Activated CD4-positive, alpha-beta T cell treated with anti-CD3 and anti-CD28 coated beads, Interleukin-10, Interleukin-2, amounts not matched to agents 100 ng/mL and 50 ng/mL, durations not matched to agents 16 hours and 8 hours (primary cell): ENCODE data around the gene CRYM.
"Not testable (repeated sequence)": the region's sequence is repeated elsewhere in the genome, so short reads cannot be mapped to it uniquely, and the experiment has no call there.

Source experiments
- DNase-seq: peaks from one replicate; pipeline ENCODE4 v3.0.0-alpha.2; 2020

CRYM gene

DNA sequence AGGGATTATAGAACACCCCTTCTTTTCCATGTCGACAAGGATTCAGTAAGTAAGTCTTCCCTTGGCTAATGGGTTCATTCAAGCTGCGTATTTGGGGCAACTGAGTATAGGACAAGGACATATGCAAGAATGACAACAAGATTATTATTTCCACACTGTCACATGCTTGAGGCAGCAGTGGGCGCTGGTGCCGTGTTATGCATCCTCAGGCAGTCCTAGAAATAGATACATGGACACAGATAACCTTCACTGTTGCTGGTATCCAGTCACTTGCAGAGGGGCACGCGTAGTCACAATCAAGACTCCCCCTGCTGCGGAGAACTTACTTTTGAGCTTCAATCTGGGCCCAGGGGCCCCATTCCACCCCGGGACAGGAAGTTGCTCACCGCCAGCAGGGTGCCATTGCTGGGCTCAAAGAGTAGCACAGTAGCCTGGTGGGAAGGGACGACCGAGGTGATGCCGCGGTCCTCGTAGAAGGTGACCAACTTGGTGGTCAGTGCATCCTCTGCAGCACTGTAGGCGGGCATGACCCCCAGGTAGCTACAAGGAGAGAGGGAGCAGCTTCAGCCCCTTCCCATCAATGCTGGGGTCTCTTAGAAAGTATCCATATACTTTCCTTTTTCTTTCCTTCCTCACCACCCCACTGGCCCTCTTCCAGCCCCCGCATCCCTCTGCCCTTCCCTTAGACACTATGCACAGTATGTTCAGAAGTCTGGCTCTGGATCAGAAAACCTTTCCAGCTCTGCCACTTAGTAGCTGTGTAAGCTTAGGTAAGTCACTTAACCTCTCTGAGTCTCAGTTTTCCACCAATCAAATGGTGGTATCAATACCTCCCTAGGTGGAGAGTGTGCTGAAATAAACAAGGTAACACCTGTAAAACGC is 804 bp downstream of the CRYM start:
- no peak for DNase-seq

DNA sequence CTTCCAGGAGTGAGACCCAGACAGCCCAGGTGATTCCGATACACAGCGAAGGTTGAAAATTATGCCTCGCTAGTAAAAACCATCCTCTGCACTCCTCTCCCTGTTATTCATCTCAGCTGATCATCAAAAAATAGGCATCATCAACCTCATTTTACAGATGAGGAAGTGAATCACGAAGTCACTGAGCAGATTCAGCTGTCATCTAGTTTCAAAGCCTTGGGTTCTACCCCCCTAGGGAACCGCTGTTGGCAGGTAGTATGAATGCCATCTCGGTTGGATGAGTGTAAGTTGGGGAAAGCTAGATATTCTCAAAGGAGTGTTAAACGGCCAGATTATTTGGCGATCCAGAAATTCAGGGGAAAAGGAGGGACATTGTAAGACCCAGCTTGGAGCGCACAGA is 2.0 kb downstream of the CRYM start:
- no peak for DNase-seq

DNA sequence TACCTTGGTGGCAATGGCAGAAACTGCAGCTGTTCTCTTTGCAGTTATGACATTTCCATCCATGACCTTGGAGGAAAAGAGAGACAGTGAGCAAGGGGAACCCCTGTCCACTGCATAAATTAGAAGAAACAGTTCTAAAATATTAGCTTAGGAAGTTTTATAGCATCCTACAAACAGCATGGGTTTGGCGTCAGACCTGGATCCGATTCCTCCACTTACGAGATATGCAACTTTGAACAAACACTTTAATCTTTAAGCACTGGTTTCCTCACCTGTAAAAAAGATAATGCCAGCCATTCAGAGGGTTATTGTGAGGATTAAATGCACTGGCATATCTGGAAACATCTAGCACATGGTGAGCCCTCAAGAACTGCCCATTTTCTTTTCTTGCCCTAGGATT is 2.6 kb downstream of the CRYM start:
- DNase-seq, result no peak

GRCh38 chr16:21274172-21274726 is 3.8 kb downstream of the CRYM start:
- no peak for DNase-seq

DNA sequence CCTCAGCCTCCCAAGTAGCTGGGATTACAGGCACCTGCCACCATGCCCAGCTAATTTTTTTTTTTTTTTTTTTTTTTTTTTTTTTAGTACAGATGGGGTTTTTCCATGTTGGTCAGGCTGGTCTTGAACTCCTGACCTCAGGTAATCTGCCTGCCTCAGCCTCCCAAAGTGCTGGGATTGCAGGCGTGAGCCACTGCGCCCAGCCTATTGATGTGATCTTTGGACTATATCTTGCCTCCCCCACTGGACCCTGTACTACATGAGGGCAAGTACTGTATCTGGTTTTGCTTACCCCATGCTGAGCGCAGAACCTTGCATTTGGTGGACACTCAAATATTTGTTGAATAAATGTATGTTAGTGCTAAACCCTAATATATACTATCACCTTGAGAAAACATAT is 5.3 kb downstream of the CRYM start:
- DNase-seq, result not testable (repeated sequence)

DNA sequence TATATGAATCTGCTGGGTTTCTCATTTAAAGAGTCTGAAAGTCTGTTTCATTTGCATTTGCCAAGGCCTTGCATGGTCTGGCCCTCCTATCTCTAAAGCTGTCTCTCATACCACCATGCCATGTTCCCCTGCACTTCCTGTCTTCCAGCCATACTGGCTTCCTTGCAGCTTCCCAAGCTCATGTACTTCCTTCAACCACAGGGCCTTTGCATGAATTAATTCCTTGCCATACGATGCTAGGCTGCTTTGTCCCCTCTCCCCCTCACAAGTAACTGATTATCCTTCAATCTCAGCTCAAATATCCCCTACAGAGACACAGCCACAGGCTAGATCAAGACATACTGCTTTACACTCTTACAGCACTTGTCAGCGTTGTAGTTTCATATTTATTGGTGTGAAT is 5.8 kb downstream of the CRYM start:
- DNase-seq, result no peak

GRCh38 chr16:21268236-21268635 is 9.9 kb downstream of the CRYM start:
- DNase-seq, result no peak

GRCh38 chr16:21267298-21267697 is 10.8 kb downstream of the CRYM start:
- DNase-seq, result no peak

DNA sequence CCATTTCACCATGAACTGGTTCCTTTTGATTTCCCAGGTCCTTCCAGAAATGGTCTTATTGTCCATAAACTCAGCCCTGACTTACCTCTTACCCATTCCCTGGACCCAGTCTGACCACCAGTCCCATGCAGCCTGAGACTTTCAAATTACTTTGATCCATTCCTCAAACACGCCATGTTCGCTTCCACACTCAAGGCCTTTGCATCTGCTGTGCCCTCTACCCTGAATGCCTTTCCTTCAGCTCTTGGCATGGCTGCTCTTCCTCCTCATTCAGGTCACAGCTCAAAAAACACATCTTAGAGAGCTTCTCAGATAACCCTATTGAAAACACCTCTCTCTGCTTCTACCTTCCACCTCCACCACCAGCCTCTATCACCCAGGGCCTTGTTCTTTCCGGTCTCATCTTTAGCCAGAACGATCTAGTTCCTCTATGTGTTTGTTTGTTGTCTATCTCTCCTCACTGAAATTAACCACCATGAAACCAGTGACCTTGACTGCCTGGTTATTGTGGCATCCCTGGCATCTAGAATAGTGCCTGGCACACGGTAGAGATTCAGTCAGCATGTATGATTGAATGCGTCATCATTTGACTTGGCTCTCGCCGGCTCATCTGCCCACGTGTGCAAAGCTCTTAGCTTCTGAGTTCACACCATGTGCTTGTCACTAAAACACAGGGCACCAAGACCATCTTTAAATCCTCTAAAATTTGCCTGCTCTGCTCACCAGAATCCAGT is 12.8 kb downstream of the CRYM start:
- DNase-seq, result no peak

- DNase-seq, result no peak
Observed at GRCh38 chr16:21264571-21265036, 13.5 kb downstream of the CRYM start.

- no peak for DNase-seq
Observed at GRCh38 chr16:21263640-21264570, 14.2 kb downstream of the CRYM start.

DNA sequence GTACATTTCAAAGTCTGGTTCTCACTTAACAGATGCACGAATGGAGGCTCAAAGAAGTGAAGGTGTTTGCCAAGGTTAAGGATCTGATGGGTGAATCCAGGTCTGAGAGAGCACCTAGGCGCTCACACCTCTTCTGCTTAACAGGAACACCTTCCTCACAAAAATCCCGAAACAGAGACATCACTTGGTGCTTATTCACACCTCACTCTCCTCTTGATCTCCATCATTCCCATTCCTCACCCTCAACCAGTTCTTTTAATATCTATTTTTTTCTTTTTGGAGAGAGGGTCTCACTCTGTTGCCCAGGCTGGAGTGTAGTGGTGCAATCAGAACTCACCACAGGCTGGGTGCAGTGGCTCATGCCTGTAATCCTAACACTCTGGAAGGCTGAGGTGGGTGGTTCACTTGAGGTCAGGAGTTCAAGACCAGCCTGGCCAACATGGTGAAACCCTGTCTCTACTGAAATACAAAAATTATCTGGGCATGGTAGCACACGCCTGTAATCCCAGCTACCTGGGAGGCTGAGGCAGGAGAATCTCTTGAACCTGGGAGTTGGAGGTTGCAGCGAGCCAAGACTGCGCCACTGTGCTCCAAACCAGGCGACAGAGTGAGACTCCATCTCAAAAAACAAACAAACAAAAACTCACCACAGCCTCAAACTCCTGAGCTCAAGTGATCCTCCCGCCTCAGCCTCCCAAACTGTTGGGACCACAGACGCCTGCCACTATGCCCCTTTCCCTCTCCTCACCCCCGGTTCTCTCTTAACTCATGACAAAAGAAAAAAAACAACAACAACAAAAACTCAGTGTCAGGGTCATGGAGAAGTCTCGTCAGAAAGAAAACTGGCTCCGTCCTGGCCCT is 15.1 kb downstream of the CRYM start:
- no peak for DNase-seq

DNA sequence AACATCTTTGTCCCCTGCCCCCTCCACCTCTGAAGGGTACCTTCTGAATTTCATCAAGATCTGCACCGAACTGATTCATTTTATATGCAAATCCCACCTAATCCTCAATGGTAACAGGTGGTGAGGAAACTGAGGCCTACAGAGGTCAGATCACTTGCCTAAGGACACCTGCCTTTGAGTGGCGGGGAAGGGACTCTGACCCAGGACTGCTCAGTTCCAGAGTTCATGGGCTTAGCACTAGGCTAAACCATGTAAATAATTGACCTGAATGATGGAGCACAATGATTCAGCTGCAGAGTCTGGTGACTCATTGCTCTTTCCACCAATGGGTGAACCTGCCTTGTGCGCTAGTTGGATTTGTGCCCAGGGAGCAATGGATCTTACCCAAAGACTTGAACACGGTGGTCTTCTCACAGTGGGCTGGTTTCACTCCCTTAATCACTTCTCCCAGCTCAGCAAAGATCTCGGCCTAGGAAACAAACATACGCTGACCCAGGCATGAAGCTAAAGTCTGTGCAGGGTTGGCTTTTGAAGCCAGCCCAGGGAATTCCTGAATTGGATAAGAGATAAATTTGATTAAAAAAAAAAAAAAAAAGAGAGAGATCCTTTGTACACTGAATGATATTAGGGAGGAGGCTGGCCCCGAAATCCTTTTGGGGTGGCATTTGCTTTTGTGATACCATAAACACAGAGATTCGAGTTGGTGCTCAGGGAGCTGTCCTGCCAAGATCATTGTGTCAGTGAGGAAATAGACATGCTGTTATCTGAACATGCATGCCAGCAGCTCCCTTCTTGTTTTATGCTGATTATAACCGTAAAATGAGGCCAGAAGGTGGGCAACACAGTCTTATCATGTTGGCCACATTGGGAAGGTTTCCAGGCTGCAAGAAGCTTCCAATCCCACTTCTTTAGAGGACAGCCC is 17.0 kb downstream of the CRYM start:
- DNase-seq, result no peak

DNA sequence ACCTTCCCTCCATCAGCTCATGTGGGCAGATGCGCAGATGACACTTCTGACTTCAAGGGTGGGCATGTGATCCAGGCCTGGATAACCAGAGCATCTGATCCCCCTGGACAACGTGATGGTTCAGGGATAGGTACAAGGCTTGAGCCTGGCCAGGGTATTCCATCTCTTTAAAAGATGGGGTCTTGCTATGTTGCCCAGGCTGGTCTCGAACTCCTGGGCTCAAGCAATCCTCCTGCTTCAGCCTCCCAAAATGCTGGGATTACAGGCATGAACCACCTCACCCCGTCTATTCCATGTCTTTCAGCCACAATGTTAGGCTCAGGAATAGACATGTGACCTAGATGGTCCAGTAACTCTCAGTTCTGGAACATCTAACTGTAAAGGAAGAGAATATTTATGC is 20.8 kb downstream of the CRYM start:
- no peak for DNase-seq

DNA sequence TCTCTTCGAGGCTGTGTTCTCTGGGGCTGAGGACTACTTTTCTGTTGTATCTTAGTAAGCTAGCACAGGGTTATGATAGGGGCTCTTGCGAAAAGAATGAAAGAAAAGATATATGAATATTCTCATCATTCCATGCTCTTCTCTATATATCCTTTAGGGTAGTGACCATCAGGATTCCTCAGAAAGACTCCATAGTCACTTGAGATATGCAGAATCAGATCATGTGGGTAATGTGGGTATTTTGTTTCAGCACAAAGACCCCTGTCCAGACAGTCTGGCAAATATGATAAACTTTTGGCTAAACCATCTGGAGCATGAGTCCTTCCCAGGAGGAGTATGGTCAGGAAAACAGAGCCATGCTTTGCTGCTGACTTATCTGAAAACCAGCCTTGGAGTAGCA is 21.5 kb downstream of the CRYM start:
- DNase-seq, result no peak

DNA sequence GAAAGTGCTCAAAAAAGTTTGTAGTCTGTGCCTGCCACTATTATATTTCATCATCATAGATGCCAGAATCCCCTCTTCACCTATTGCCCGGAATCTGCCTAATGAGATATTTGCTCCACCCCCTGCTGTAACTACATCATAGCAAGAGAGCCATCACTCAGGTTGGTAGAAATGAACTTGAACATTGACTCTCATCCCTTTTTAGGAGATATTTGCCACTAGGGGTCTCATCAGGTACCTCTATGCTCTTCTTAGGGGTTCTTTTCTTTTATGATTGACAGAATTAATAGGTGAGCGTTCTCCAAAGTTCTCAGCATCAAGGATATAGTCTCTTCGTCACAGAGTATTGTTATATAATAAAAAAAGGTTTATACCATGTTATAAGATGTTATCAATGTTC is 24.6 kb downstream of the CRYM start:
- DNase-seq, result no peak

GRCh38 chr16:21250072-21250923 is 27.8 kb downstream of the CRYM start:
- no peak for DNase-seq

DNA sequence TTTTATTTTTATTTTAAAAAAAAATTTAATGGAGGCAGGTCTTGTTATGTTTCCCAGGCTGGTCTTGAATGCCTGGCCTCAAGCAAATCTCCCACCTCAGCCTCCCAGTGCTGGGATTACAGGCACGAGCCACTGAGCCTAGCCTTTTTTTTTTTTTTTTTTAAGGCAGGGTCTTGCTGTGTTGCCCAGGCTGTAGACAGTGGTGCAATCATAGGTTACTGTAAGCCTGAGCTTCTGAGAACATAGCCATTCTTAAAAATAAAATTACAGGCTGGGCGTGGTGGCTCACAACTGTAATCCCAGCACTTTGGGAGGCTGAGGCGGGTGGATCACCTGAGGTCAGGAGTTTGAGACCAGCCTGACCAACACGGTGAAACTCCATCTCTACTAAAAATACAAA is 29.9 kb downstream of the CRYM start:
- not testable (repeated sequence) for DNase-seq

GRCh38 chr16:21244518-21245215 is 33.4 kb downstream of the CRYM start:
- no peak for DNase-seq
